HCT116 (cell line): ENCODE measurements around the gene SCN2B. TPM values are rescaled to one million over a fixed set of nuclear protein-coding genes. Genes with fewer than 3 reads are reported as not detected.

Source experiments
- ATAC-seq: fragments of 200-7000 bp; cut with Tn5 transposase; 2 replicates; pipeline ENCODE4 v1.9.1; 2020; ENCODE audit warnings: mild to moderate bottlenecking, moderate library complexity
- BruUV-seq: library from RNA; stranded (reverse); fragments of 400-500 nt; replicated peaks from 2 replicates; lab custom pipeline; 2021; lab: Mats Ljungman, UMichigan
- CTCF ChIA-PET: fragments of 300-600 bp; sonication (Branson Sonifier 250); formaldehyde crosslinking; loops from one replicate; lab custom pipeline; 2021; ENCODE audit warnings: antibody characterized with exemption; lab: Charles Lee
- POLR2A ChIA-PET: fragments of 300-600, 350-600 bp; sonication (Branson Sonifier 250); formaldehyde crosslinking; loops from one replicate; lab custom pipeline; 2021; ENCODE audit warnings: antibody characterized with exemption; lab: Charles Lee
- RAD21 ChIA-PET, 2 experiments: fragments of 300-600 bp; sonication (Branson Sonifier 250); formaldehyde crosslinking; loops; one replicate each; lab custom pipeline; 2023; ENCODE audit warnings: low total read pairs in 2 of 2; ENCODE audit not compliant: uncharacterized antibody in 2 of 2, unreplicated experiment in 2 of 2, low non-redundant PET in 1 of 2; lab: Charles Lee
- DNase-seq: peaks from one replicate; pipeline ENCODE4 v3.0.0-alpha.2; 2010; ENCODE audit warnings: low read depth, low spot score
- H2AFZ ChIP-seq: fragments of 200-600 bp; shearing (Covaris generic), sonication (generic); 2 replicates; pipeline ENCODE4 v1.6.1; 2017; ENCODE audit warnings: low read depth, mixed run types, mixed read lengths, antibody characterized with exemption, low read length; ENCODE audit not compliant: poor library complexity, severe bottlenecking
- H3K27ac ChIP-seq: 2 replicates; pipeline ENCODE4 v1.5.1; 2012; ENCODE audit warnings: low read depth, low read length
- H3K27me3 ChIP-seq: fragments of 200-600 bp; sonication (generic); 2 replicates; pipeline ENCODE4 v1.6.1; 2016; ENCODE audit warnings: mixed run types, low read length, mixed read lengths; ENCODE audit not compliant: insufficient read depth
- H3K36me3 ChIP-seq, 2 experiments: fragments of 200-500 bp in 1 of 2; fragments of 200-600 bp in 1 of 2; sonication (Bioruptor generic) in 1 of 2; sonication (generic) in 1 of 2; 2 replicates each; pipeline versions ENCODE4 v1.5.1 to v1.6.1; 2014 to 2016; ENCODE audit warnings: low read length in 2 of 2, inconsistent platforms in 1 of 2, mixed read lengths in 1 of 2, mixed run types in 1 of 2; ENCODE audit not compliant: insufficient read depth in 2 of 2, control insufficient read depth in 1 of 2
- H3K4me1 ChIP-seq, 2 experiments: fragments of 200-600 bp in 1 of 2; sonication (generic) in 1 of 2; 2 replicates each; pipeline versions ENCODE4 v1.5.1 to v1.6.1; 2012 to 2017; ENCODE audit warnings: low read length in 2 of 2, inconsistent platforms in 1 of 2, mild to moderate bottlenecking in 1 of 2, mixed read lengths in 1 of 2, mixed run types in 1 of 2, moderate library complexity in 1 of 2; ENCODE audit not compliant: insufficient read depth in 2 of 2, control insufficient read depth in 1 of 2
- H3K4me2 ChIP-seq: fragments of 200-600 bp; sonication (generic); 2 replicates; pipeline ENCODE4 v1.6.1; 2017; ENCODE audit warnings: mixed run types, low read length, mixed read lengths
- H3K4me3 ChIP-seq, 2 experiments: fragments of 200-600 bp in 1 of 2; sonication (generic) in 1 of 2; replicated peaks in 1 of 2; 2 replicates each; pipeline ENCODE4 v1.5.1; 2011 to 2016; ENCODE audit warnings: low read length in 2 of 2, control low read depth in 1 of 2, low read depth in 1 of 2, mild to moderate bottlenecking in 1 of 2, mixed read lengths in 1 of 2, mixed run types in 1 of 2
- H3K79me2 ChIP-seq: fragments of 200-600 bp; sonication (generic); 2 replicates; pipeline ENCODE4 v1.6.1; 2017; ENCODE audit warnings: mild to moderate bottlenecking, mixed run types, low read length, moderate library complexity, mixed read lengths; ENCODE audit not compliant: insufficient read depth
- H3K9ac ChIP-seq: fragments of 200-600 bp; sonication (generic); 2 replicates; pipeline ENCODE4 v1.6.1; 2016; ENCODE audit warnings: low read length, mixed read lengths
- H3K9me2 ChIP-seq: fragments of 200-600 bp; sonication (generic), shearing (Covaris generic); 2 replicates; pipeline ENCODE4 v1.6.1; 2017; ENCODE audit warnings: mixed run types, mild to moderate bottlenecking, moderate library complexity; ENCODE audit not compliant: insufficient read depth
- H3K9me3 ChIP-seq, 2 experiments: fragments of 200-500 bp in 1 of 2; fragments of 200-600 bp in 1 of 2; sonication (Bioruptor generic) in 1 of 2; sonication (generic) in 1 of 2; 2 replicates each; pipeline ENCODE4 v1.6.1; 2014 to 2017; ENCODE audit warnings: low read length in 2 of 2, mixed read lengths in 2 of 2, inconsistent platforms in 1 of 2, low read depth in 1 of 2, mild to moderate bottlenecking in 1 of 2, mixed run types in 1 of 2, moderate library complexity in 1 of 2; ENCODE audit not compliant: control insufficient read depth in 1 of 2, insufficient read depth in 1 of 2
- H4K20me1 ChIP-seq: fragments of 200-600 bp; sonication (generic), shearing (Covaris generic); 2 replicates; pipeline ENCODE4 v1.6.1; 2017; ENCODE audit warnings: mixed run types, mild to moderate bottlenecking, moderate library complexity; ENCODE audit not compliant: insufficient read depth
- CBX3 ChIP-seq: IDR thresholded peaks from 2 replicates; pipeline ENCODE4 v1.6.1; 2012; ENCODE audit warnings: low read depth
- ELF1 ChIP-seq: IDR thresholded peaks from 2 replicates; pipeline ENCODE4 v1.6.1; 2012; ENCODE audit warnings: low read depth, borderline replicate concordance
- EZH2phosphoT487 ChIP-seq: fragments of 200-600 bp; IDR thresholded peaks from 2 replicates; pipeline ENCODE4 v1.6.1; 2018; ENCODE audit warnings: antibody characterized with exemption, borderline replicate concordance
- MAX ChIP-seq: IDR thresholded peaks from 2 replicates; pipeline ENCODE4 v1.6.1; 2012
- POLR2A ChIP-seq: IDR thresholded peaks from 2 replicates; pipeline ENCODE4 v1.7.0; 2011; ENCODE audit warnings: borderline replicate concordance; ENCODE audit not compliant: insufficient read depth, insufficient read length; ENCODE audit errors: extremely low read depth
- RAD21 ChIP-seq: IDR thresholded peaks from 2 replicates; pipeline ENCODE4 v1.6.1; 2012; ENCODE audit warnings: low read depth, mild to moderate bottlenecking
- REST ChIP-seq: IDR thresholded peaks from 2 replicates; pipeline ENCODE4 v1.6.1; 2012; ENCODE audit warnings: low read depth
- SRF ChIP-seq: IDR thresholded peaks from 2 replicates; pipeline ENCODE4 v1.6.1; 2012; ENCODE audit warnings: low read depth
- ZBTB33 ChIP-seq: IDR thresholded peaks from 2 replicates; pipeline ENCODE4 v1.6.1; 2011; ENCODE audit warnings: mild to moderate bottlenecking, low read length, moderate library complexity; ENCODE audit not compliant: insufficient replicate concordance; ENCODE audit errors: extremely low read depth
- ZNF274 ChIP-seq: fragments of 200-500 bp; sonication (Bioruptor generic); IDR thresholded peaks from 2 replicates; pipeline ENCODE4 v1.6.1; 2014; ENCODE audit warnings: mild to moderate bottlenecking, low read depth, low read length, inconsistent platforms
- intact Hi-C: fragments of 100-400 bp; cut with micrococcal nuclease; formaldehyde crosslinking; loops from 2 replicates; pipeline ENCODE4 v1.10.0; 2022
- total RNA-seq: library from RNA; stranded (reverse); gene quantifications from one replicate; pipeline ENCODE4 v1.2.1, GENCODE V29; 2021; ENCODE audit not compliant: unreplicated experiment

The SCN2B gene
- total RNA-seq, 1 experiment from 2014 or later: not detected

- no peak for TF ChIP-seq REST
- TF ChIP-seq ZBTB33: no peak
- TF ChIP-seq RAD21: no peak
- no peak for TF ChIP-seq ZNF274
- TF ChIP-seq EZH2phosphoT487: no peak
- TF ChIP-seq CBX3: no peak
- TF ChIP-seq MAX: no peak
- TF ChIP-seq ELF1: no peak
- no peak for TF ChIP-seq SRF
- no peak for TF ChIP-seq POLR2A
- TF ChIP-seq, all 23 proteins: peak for 0
- Histone ChIP-seq H3K27ac (no peak overlapping the region), H3K9ac (no peak overlapping the region), H3K4me1 (no peaks in the 10 kb centered on the region), H3K4me2 (no peak overlapping the region), H3K79me2 (no peaks in the 10 kb centered on the region), H4K20me1 (no peaks in the 10 kb centered on the region), H3K9me3 (no peaks in the 10 kb centered on the region), H3K9me2 (no peaks in the 10 kb centered on the region), H3K27me3 (peaks cover 16% of the 10 kb centered on the region; the same call in 1 of the 2 replicates), H2AFZ (no peak overlapping the region), H3K4me3 (no peak overlapping the region), H3K36me3 (no peaks in the 10 kb centered on the region)
- RAD21 ChIA-PET: no interaction called here
- POLR2A ChIA-PET: no interaction called here
- CTCF ChIA-PET: interaction anchor here (1.8 kb wide), 1 partner anchor 17 kb away, joined by 7 read pairs; no protein-coding TSS in a partner anchor
- ATAC-seq (no peak), DNase-seq (no peak)
- intact Hi-C loops: no loop called here
- no TSS peak for BruUV-seq
Observed at GRCh38 chr11:118215262-118215661, 38.8 kb upstream of the SCN2B start.
